K562 (cell line): Measurements from ENCODE around the gene RTL10. TPM values are rescaled to one million over a fixed set of nuclear protein-coding genes. Genes with fewer than 3 reads are reported as not detected.
A peak's percentile ranks its signal among the peaks of the same experiment; 100 is the strongest.

Experiments used
- BRF1 ChIP-seq: IDR thresholded peaks from 3 replicates; pipeline ENCODE4 v1.6.1; 2011; ENCODE audit warnings: borderline replicate concordance, mild to moderate bottlenecking; ENCODE audit not compliant: insufficient read length; ENCODE audit errors: extremely low read depth
- ESRRA ChIP-seq: fragments of 450-650 bp; IDR thresholded peaks from 2 replicates; pipeline ENCODE4 v1.6.1; 2014; ENCODE audit warnings: low read depth, mild to moderate bottlenecking, moderate library complexity, borderline replicate concordance
- FOXJ3 ChIP-seq: sonication (generic); formaldehyde crosslinking; IDR thresholded peaks from 2 replicates; pipeline ENCODE4 v1.4.0; 2020; ENCODE audit warnings: mild to moderate bottlenecking, missing genetic modification reagents
- HCFC1 ChIP-seq: IDR thresholded peaks from 2 replicates; pipeline ENCODE4 v1.6.1; 2012; ENCODE audit warnings: low read depth, low read length, improper control_type of control experiment
- KAT7 ChIP-seq: sonication (generic); formaldehyde crosslinking; IDR thresholded peaks from 2 replicates; pipeline ENCODE4 v1.8.0; 2022; ENCODE audit warnings: missing genetic modification reagents, mild to moderate bottlenecking, borderline replicate concordance
- NFE2 ChIP-seq: IDR thresholded peaks from 2 replicates; pipeline ENCODE4 v1.6.1; 2014; ENCODE audit warnings: antibody characterized with exemption, low read depth
- POLR2H ChIP-seq: IDR thresholded peaks from 2 replicates; pipeline ENCODE4 v1.6.1; 2016; ENCODE audit warnings: missing genetic modification characterization, low read depth, mild to moderate bottlenecking, control low read depth, missing compliant biosample characterization, moderate library complexity
- PURB ChIP-seq: sonication (generic); formaldehyde crosslinking; IDR thresholded peaks from 2 replicates; pipeline ENCODE4 v1.9.0; 2021; ENCODE audit warnings: low read depth, mild to moderate bottlenecking, missing genetic modification reagents
- STAT5A ChIP-seq: IDR thresholded peaks from 2 replicates; pipeline ENCODE4 v1.6.1; 2012; ENCODE audit warnings: low read length, inconsistent platforms, borderline replicate concordance
- TBP ChIP-seq: optimal IDR thresholded peaks from 2 replicates; pipeline ENCODE3; 2011; ENCODE audit warnings: low read depth, low read length, improper control_type of control experiment
- TCFL5 ChIP-seq: fragments of 250-450 bp; sonication (Bioruptor Pico); conservative IDR thresholded peaks from 2 replicates; pipeline ENCODE4 v1.6.1; 2021; ENCODE audit warnings: mild to moderate bottlenecking, moderate library complexity, matching md5 sums
- TFAM ChIP-seq: fragments of 250-450 bp; sonication (Bioruptor Pico); conservative IDR thresholded peaks from 2 replicates; pipeline ENCODE4 v1.5.0; 2021; ENCODE audit warnings: mild to moderate bottlenecking, moderate library complexity
- ZEB2 ChIP-seq: fragments of 450-650 bp; IDR thresholded peaks from 2 replicates; pipeline ENCODE4 v1.6.1; 2016
- ZFX ChIP-seq: sonication (generic); formaldehyde crosslinking; IDR thresholded peaks from 2 replicates; pipeline ENCODE4 v1.8.0; 2022; ENCODE audit warnings: mild to moderate bottlenecking, missing genetic modification reagents, moderate library complexity
- ZNF57 ChIP-seq: fragments of 450-650 bp; formaldehyde crosslinking; IDR thresholded peaks from 2 replicates; pipeline ENCODE4 v1.4.0; 2020; ENCODE audit warnings: mild to moderate bottlenecking, moderate library complexity
- polyA plus RNA-seq, 8 experiments: library from polyadenylated mRNA; depleted of rRNA in 4 of 8; stranded (reverse) in 5 of 8; unstranded in 3 of 8; fragments of >200 nt; fragmentation: Nextera tagmentation in 2 of 8; fragmentation: Illumina TruSeq in 1 of 8; extraction: Ambion mirVana in 2 of 8; extraction: Trizol in 1 of 8; gene quantifications; 2 replicates each; pipeline versions ENCODE4 v1.2.1 to v1.2.3, GENCODE V29; 2011 to 2014; ENCODE audit warnings: inconsistent platforms in 1 of 8, missing spikeins in 1 of 8
- total RNA-seq, 7 experiments: library from RNA; depleted of rRNA in 6 of 7; stranded (reverse); fragments of >200 nt in 6 of 7; fragmentation: Illumina TruSeq in 2 of 7; extraction: Trizol in 2 of 7; gene quantifications; 2 replicates each; pipeline versions ENCODE4 v1.2.1 to v1.2.3, GENCODE V29; 2011 to 2021; ENCODE audit warnings: low replicate concordance in 1 of 7
- TF ChIP-seq, protein P1 (sequence below): fragments of 450-650 bp; IDR thresholded peaks from 2 replicates; pipeline ENCODE4 v1.6.1; 2018; ENCODE audit not compliant: partially characterized antibody
- TF ChIP-seq, protein P2 (sequence below): fragments of 250-450 bp; sonication (Bioruptor Pico); IDR thresholded peaks from 2 replicates; pipeline ENCODE4 v1.8.0; 2022; ENCODE audit warnings: inconsistent platforms
- TF ChIP-seq, protein P3 (sequence below): fragments of 200-400 bp; formaldehyde crosslinking; IDR thresholded peaks from 2 replicates; pipeline ENCODE4 v1.6.1; 2017; ENCODE audit warnings: mild to moderate bottlenecking, low read depth, low read length, moderate library complexity
- TF ChIP-seq, protein P4 (sequence below): sonication (generic); formaldehyde crosslinking; IDR thresholded peaks from 2 replicates; pipeline ENCODE4 v1.8.0; 2023; ENCODE audit warnings: mild to moderate bottlenecking, missing genetic modification reagents

Gene RTL10
- total and polyA plus RNA-seq, 9 of the 15 experiments (the other 6 are each of a cell fraction or from before 2014, with no cell fraction given) = 19.8 to 75.5 (median 32.5) TPM

DNA sequence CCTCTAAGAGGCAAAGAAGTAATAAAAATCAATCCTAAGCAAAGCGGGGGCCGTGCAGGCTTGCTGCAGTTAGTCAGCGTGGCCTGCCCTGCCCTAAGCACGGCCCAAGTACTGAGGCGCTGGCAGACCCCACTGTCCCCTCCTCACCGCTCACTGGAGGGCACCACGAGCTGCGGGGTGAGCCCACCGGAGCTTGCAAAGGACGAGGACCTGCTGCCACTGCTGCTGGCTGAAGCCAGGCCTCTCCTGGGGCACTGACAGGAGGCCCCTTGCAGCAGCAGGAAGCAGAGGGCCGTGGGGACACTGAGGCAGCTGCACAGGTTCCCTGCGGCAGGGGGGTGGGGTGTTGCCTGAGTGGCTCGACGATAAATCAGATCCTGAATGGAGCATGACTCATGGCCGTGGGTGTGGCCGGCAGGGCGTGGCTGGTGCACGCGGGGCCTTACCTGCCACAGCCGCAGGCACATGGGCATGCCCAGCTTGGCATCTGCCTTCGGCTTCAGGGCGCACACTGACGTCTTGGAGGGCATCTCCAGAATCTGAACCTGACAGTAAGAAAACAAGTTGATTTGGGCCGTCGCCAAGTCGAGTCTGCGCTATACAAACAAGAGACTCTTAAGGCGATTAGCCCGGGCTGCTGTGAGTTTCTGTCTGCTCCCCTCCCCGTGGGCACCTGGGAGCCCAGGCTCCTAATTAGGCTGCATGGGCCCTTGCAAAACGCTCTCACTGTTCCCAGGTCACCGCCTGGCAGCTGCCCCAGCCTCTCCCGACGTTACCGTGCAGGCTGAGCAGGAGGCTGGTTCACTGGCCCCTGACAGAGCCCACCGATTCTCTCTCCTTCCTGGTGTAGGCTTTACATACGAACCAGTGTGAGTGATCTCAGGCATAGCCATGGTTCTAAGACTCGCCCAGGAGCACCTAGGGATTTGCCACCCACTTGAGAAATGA, 48.2 kb downstream of the RTL10 start (continued):
- TF ChIP-seq, protein P1, sequence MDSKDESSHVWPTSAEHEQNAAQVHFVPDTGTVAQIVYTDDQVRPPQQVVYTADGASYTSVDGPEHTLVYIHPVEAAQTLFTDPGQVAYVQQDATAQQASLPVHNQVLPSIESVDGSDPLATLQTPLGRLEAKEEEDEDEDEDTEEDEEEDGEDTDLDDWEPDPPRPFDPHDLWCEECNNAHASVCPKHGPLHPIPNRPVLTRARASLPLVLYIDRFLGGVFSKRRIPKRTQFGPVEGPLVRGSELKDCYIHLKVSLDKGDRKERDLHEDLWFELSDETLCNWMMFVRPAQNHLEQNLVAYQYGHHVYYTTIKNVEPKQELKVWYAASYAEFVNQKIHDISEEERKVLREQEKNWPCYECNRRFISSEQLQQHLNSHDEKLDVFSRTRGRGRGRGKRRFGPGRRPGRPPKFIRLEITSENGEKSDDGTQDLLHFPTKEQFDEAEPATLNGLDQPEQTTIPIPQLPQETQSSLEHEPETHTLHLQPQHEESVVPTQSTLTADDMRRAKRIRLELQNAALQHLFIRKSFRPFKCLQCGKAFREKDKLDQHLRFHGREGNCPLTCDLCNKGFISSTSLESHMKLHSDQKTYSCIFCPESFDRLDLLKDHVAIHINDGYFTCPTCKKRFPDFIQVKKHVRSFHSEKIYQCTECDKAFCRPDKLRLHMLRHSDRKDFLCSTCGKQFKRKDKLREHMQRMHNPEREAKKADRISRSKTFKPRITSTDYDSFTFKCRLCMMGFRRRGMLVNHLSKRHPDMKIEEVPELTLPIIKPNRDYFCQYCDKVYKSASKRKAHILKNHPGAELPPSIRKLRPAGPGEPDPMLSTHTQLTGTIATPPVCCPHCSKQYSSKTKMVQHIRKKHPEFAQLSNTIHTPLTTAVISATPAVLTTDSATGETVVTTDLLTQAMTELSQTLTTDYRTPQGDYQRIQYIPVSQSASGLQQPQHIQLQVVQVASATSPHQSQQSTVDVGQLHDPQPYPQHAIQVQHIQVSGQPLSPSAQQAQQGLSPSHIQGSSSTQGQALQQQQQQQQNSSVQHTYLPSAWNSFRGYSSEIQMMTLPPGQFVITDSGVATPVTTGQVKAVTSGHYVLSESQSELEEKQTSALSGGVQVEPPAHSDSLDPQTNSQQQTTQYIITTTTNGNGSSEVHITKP = no peak
- peak; percentile 66 for TF ChIP-seq ESRRA
- TF ChIP-seq, protein P2, sequence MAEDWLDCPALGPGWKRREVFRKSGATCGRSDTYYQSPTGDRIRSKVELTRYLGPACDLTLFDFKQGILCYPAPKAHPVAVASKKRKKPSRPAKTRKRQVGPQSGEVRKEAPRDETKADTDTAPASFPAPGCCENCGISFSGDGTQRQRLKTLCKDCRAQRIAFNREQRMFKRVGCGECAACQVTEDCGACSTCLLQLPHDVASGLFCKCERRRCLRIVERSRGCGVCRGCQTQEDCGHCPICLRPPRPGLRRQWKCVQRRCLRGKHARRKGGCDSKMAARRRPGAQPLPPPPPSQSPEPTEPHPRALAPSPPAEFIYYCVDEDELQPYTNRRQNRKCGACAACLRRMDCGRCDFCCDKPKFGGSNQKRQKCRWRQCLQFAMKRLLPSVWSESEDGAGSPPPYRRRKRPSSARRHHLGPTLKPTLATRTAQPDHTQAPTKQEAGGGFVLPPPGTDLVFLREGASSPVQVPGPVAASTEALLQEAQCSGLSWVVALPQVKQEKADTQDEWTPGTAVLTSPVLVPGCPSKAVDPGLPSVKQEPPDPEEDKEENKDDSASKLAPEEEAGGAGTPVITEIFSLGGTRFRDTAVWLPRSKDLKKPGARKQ = no peak
- TF ChIP-seq, protein P3, sequence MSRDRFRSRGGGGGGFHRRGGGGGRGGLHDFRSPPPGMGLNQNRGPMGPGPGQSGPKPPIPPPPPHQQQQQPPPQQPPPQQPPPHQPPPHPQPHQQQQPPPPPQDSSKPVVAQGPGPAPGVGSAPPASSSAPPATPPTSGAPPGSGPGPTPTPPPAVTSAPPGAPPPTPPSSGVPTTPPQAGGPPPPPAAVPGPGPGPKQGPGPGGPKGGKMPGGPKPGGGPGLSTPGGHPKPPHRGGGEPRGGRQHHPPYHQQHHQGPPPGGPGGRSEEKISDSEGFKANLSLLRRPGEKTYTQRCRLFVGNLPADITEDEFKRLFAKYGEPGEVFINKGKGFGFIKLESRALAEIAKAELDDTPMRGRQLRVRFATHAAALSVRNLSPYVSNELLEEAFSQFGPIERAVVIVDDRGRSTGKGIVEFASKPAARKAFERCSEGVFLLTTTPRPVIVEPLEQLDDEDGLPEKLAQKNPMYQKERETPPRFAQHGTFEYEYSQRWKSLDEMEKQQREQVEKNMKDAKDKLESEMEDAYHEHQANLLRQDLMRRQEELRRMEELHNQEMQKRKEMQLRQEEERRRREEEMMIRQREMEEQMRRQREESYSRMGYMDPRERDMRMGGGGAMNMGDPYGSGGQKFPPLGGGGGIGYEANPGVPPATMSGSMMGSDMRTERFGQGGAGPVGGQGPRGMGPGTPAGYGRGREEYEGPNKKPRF = no peak
- TF ChIP-seq BRF1 = no peak
- no peak for TF ChIP-seq KAT7 (CRISPR knock-in tag)
- TF ChIP-seq POLR2H (tag) = no peak
- no peak for TF ChIP-seq ZNF57 (CRISPR knock-in tag)
- no peak for TF ChIP-seq PURB
- peak; percentile 31; the same call in 1 of the 2 replicates for TF ChIP-seq HCFC1
- TF ChIP-seq NFE2 = peak; percentile 78; the same call in 1 of the 2 replicates
- no peak for TF ChIP-seq ZFX (CRISPR knock-in tag)
- peak; percentile 94 for TF ChIP-seq ZEB2
- TF ChIP-seq FOXJ3 (CRISPR knock-in tag) = no peak
- no peak for TF ChIP-seq TFAM (CRISPR knock-in tag)
- TF ChIP-seq TBP = no peak
- TF ChIP-seq, protein P4, sequence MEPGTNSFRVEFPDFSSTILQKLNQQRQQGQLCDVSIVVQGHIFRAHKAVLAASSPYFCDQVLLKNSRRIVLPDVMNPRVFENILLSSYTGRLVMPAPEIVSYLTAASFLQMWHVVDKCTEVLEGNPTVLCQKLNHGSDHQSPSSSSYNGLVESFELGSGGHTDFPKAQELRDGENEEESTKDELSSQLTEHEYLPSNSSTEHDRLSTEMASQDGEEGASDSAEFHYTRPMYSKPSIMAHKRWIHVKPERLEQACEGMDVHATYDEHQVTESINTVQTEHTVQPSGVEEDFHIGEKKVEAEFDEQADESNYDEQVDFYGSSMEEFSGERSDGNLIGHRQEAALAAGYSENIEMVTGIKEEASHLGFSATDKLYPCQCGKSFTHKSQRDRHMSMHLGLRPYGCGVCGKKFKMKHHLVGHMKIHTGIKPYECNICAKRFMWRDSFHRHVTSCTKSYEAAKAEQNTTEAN (CRISPR knock-in tag) = no peak
- no peak for TF ChIP-seq TCFL5
- no peak; the same call in 1 of the 2 replicates for TF ChIP-seq STAT5A
